Skeletal muscle tissue (tissue), 4 donors: ENCODE measurements around the gene HS6ST1. TPM values are rescaled to one million over a fixed set of nuclear protein-coding genes. Genes with fewer than 3 reads are reported as not detected.

Experiments
- H3K27ac ChIP-seq: one replicate; pipeline ENCODE4 v1.7.0; 2013; ENCODE audit warnings: mild to moderate bottlenecking, low read depth, low read length, inconsistent platforms
- H3K27me3 ChIP-seq, 3 donors: one replicate each; pipeline ENCODE4 v1.7.0; 2013; ENCODE audit warnings: low read length in 3 of 3; ENCODE audit not compliant: control insufficient read depth in 3 of 3, insufficient read depth in 3 of 3
- H3K36me3 ChIP-seq, 3 donors: one replicate each; pipeline ENCODE4 v1.7.0; 2013; ENCODE audit warnings: low read length in 3 of 3; ENCODE audit not compliant: control insufficient read depth in 3 of 3, insufficient read depth in 3 of 3
- H3K4me1 ChIP-seq, 3 donors: one replicate each; pipeline ENCODE4 v1.7.0; 2013; ENCODE audit warnings: low read length in 3 of 3, mild to moderate bottlenecking in 3 of 3; ENCODE audit not compliant: control insufficient read depth in 3 of 3, insufficient read depth in 3 of 3
- H3K4me3 ChIP-seq, 3 donors: one replicate each; pipeline ENCODE4 v1.7.0; 2013; ENCODE audit warnings: low read length in 3 of 3
- H3K9ac ChIP-seq, 3 donors: one replicate each; pipeline ENCODE4 v1.7.0; 2013; ENCODE audit warnings: low read length in 3 of 3, mild to moderate bottlenecking in 3 of 3, moderate library complexity in 2 of 3, low read depth in 1 of 3
- H3K9me3 ChIP-seq, 3 donors: one replicate each; pipeline ENCODE4 v1.7.0; 2013; ENCODE audit warnings: low read length in 3 of 3; ENCODE audit not compliant: control insufficient read depth in 3 of 3
- total RNA-seq: library from RNA; depleted of rRNA; stranded (reverse); fragments of >200 nt; gene quantifications from one replicate; pipeline ENCODE4 v1.2.3, GENCODE V29; 2014
- donor health status: Osteomylitis.

Gene HS6ST1
- total RNA-seq, 1 donor from 2014 or later: 12.5 TPM

DNA sequence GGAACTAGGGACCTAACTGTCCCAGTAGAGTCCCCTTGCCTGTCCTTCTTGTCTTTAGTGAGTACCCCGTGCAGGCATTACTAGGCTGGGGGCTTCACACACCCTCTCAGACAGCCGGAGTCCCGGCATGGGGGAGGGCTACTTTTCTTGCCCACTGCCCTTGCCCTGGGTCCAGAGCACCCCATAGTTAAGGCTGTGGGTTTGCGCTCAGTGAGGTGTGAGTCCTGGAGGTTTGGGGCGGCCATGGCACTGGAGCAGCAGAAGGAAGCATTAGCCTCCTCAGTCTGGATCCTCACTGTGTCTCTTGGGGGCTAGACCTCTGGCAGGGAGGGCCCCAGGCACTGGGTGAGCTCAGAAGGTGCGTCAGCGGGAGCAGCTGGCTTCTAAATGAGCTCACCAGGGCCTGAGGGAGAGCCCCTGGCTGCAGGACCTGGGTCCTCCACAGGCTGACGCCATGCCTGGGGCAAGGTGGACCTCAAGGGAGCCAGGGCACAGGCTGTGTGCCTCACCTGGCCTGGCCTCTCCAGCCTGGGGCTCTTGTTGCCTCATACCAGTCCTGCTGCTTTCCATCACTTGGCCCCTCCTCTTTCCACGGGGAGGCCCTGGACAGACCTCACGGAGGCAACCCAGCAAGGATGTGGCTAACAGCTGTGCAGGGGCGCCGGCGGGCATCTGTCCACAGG, 27.4 kb downstream of the HS6ST1 start:
- Histone ChIP-seq H3K9me3 (no peaks in the 10 kb centered on the region), H3K36me3 (peaks cover 2 to 4% (median 2%) of the 10 kb centered on the region in 3 donors), H3K27ac (no peak overlapping the region), H3K27me3 (no peaks in the 10 kb centered on the region), H3K4me3 (no peak overlapping the region), H3K4me1 (peaks cover 24 to 35% (median 26%) of the 10 kb centered on the region in 3 donors), H3K9ac (peak overlapping the region in 1 of 3 donors; percentile 50)

GRCh38 chr2:128290356-128290755, 28.3 kb downstream of the HS6ST1 start:
- Histone ChIP-seq H3K9ac (no peak overlapping the region), H3K27me3 (no peaks in the 10 kb centered on the region), H3K9me3 (no peaks in the 10 kb centered on the region), H3K4me3 (no peak overlapping the region), H3K27ac (no peak overlapping the region), H3K36me3 (peaks cover 2 to 5% (median 4%) of the 10 kb centered on the region in 3 donors), H3K4me1 (peaks cover 33 to 43% (median 34%) of the 10 kb centered on the region in 3 donors)

DNA sequence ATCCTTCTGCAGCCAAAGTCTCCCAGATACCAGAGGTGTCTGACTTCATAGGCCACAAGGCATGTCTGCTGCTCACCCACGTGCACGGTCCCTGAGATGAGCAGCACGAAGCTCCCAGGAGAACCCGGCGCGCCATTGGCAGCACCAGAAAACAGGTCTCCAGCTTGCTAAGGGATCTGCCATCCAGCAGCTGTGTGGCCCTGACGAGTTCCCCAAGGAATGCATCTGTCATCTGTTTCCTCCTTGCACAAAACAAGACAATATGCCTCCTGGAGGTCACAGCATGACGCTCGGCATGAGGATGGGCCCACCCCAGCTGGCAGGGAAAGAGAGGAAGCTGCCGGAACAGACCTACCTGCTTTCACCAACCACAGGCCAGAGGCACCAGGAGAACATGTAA, 29.2 kb downstream of the HS6ST1 start:
- H3K4me1 ChIP-seq: peaks cover 34 to 42% (median 34%) of the 10 kb centered on the region in 3 donors
- no peaks in the 10 kb centered on the region for H3K27me3 ChIP-seq
- no peak overlapping the region for H3K9ac ChIP-seq
- no peak overlapping the region for H3K27ac ChIP-seq
- no peak overlapping the region for H3K4me3 ChIP-seq
- H3K9me3 ChIP-seq: no peaks in the 10 kb centered on the region
- H3K36me3 ChIP-seq: peaks cover 2 to 5% (median 4%) of the 10 kb centered on the region in 3 donors

DNA sequence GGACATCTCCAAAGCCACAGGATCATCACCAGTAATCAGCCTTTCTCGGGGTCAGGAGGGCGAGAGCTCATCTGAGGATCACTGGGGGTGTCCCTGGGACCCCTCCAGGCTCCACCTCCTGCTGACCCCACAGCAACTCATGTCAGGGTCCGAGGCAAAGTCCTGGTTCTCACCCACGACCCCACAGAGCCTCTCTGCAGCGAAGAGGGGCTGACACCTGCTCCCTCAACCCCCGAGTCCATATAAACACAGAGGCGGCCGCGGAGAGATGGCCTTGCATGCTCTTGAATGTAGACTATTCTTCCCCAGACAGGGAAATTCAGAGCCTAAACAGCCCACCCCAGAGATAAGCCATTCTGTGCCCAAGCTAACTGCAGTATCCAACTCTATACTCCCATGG, 29.9 kb downstream of the HS6ST1 start:
- H3K9ac ChIP-seq: no peak overlapping the region
- no peaks in the 10 kb centered on the region for H3K9me3 ChIP-seq
- peaks cover 29 to 39% (median 31%) of the 10 kb centered on the region in 3 donors for H3K4me1 ChIP-seq
- peaks cover 2 to 5% (median 4%) of the 10 kb centered on the region in 3 donors for H3K36me3 ChIP-seq
- no peak overlapping the region for H3K4me3 ChIP-seq
- no peak overlapping the region for H3K27ac ChIP-seq
- H3K27me3 ChIP-seq: no peaks in the 10 kb centered on the region

- no peak overlapping the region for H3K4me3 ChIP-seq
- no peaks in the 10 kb centered on the region for H3K27me3 ChIP-seq
- peaks cover 2 to 5% (median 4%) of the 10 kb centered on the region in 3 donors for H3K36me3 ChIP-seq
- peaks cover 24 to 34% (median 28%) of the 10 kb centered on the region in 3 donors for H3K4me1 ChIP-seq
- H3K27ac ChIP-seq: no peak overlapping the region
- no peak overlapping the region for H3K9ac ChIP-seq
- no peaks in the 10 kb centered on the region for H3K9me3 ChIP-seq
Measured at GRCh38 chr2:128287780-128288735, 30.6 kb downstream of the HS6ST1 start.

- peaks cover 29 to 35% (median 32%) of the 10 kb centered on the region in 3 donors for H3K4me1 ChIP-seq
- no peak overlapping the region for H3K27ac ChIP-seq
- no peak overlapping the region for H3K4me3 ChIP-seq
- H3K27me3 ChIP-seq: no peaks in the 10 kb centered on the region
- H3K9me3 ChIP-seq: no peaks in the 10 kb centered on the region
- H3K9ac ChIP-seq: no peak overlapping the region
- peaks cover 2 to 5% (median 4%) of the 10 kb centered on the region in 3 donors for H3K36me3 ChIP-seq
Measured at GRCh38 chr2:128286905-128287779, 31.5 kb downstream of the HS6ST1 start.

DNA sequence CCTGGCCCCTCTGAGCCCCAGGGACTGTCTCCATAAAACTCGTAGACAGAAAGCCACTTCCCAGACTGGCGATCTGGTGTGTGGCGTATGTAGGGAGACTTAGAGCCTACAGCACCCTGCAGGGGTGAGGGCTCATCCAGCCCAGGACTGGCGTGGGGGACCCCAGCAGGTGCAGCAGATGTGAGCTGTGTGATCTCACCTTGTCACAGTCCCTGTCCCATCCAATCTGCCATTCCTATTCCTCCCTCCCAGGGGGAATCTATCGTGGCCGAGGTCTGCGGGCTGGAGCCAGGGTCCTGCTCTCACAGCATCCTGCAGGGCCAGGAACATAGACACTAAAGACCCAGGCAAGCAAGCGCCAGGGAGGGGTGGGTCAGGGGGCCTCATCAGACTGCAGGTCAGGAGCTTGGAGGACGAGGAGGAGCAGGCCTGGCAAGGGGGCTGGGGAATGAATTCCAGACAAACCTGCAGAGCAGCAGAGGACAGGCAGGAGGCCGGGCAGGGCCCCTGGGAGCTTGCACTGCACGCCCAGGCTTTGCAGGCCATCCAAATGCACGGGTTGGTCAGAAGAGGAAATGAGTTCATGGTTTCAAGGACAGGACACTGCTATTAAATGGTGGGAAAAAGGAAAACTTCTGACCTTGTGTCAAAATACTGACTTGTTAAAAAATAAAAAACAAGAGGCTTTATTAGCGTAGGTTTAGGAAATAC, 32.5 kb downstream of the HS6ST1 start:
- H3K4me3 ChIP-seq: no peak overlapping the region
- H3K27ac ChIP-seq: no peak overlapping the region
- peaks cover 38 to 42% (median 40%) of the 10 kb centered on the region in 3 donors for H3K4me1 ChIP-seq
- no peaks in the 10 kb centered on the region for H3K9me3 ChIP-seq
- H3K9ac ChIP-seq: peak overlapping the region in 2 of 3 donors; percentile 12 to 25
- H3K27me3 ChIP-seq: no peaks in the 10 kb centered on the region
- peaks cover 2 to 5% (median 4%) of the 10 kb centered on the region in 3 donors for H3K36me3 ChIP-seq

DNA sequence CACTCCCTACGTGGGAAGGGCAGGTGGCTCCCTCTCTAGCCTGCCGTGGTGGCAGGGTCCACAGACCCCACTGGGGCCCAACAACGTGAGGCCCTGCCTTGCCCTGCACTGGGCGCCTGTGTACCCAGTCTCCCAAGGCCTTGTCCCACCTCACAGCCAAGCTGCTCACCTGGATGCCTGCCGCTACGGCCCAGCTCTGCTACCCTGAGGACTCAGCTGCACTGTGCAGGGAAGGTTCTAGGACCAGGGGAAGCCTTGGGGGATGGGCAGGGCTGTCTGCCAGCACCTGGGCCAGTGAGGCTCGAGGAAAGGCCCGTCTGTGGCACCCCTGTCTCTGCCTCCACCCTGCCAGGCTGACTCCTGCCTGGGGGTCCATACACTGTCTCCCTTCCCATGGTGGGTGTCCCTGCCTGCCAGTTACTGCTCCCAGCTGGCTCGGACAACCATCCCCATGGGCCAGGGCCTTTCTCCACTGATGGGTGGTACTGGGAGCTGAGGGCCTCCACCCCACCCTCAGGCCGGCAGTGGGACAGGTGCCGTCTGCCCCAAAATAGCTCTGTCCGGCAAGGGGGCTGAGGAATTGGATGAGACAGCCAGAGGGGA, 33.2 kb downstream of the HS6ST1 start:
- Histone ChIP-seq H3K4me1 (peaks cover 44 to 49% (median 47%) of the 10 kb centered on the region in 3 donors), H3K36me3 (peaks cover 2 to 5% (median 4%) of the 10 kb centered on the region in 3 donors), H3K9me3 (no peaks in the 10 kb centered on the region)

More for the DNA sequence above, 33.2 kb downstream of the HS6ST1 start:
- Histone ChIP-seq H3K4me3 (no peak overlapping the region), H3K9ac (peak overlapping the region in 2 of 3 donors; percentile 12 to 25), H3K27me3 (no peaks in the 10 kb centered on the region), H3K27ac (no peak overlapping the region)
